ENCODE results near the gene DCST1. TPM values are rescaled to one million over a fixed set of nuclear protein-coding genes. Genes with fewer than 3 reads are reported as not detected.

DCST1 gene
- total RNA-seq, 4 donors from 2014 or later = 0.19 TPM; not detected in 3

DNA sequence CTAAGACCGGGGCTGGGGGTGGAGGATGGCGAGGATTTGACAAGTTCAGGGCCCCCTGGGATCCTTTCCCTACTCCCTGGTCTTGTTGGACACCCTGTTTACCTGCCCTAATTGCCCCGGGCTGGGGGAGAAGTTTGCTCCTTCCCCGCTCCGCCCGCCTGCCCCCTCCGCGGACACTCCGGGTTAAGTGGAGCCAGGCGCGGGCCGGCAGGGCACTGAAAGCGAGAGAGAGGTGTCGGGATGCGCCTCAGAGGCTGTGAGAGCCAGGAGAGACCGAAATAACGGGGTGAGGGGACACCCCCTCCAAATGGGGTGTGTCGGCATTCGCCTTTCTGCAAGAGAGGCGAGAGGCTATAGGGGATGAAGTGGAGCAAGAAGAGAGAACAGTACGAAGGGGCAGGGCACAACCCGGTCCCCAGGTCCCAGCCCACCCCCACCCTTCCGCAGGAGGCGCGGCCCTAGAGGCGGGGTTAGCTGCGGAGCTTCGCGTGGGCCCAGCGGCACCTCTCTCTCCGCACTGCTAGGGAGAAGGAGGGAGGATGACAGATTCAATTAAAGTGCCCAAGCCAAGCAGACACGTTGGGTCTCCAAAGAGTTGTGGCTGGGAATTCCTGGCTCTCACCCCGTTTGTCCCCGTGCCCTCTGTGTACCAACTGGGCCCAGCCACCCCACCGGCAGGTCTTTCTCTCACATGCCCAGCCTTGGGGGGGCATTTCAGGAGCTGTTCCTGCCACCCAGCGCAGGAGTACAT lies 48.9 kb downstream of the DCST1 start:
- Histone ChIP-seq H3K4me3 (peak overlapping the region; percentile 15 to 71 (median 50)), H3K27ac (peak overlapping the region; percentile 90 to 97 (median 96)), H3K36me3 (peaks cover 0 to 8% (median 0%) of the 10 kb centered on the region in 3 donors), H3K4me1 (peaks cover 72 to 88% (median 72%) of the 10 kb centered on the region in 3 donors), H3K9me3 (no peaks in the 10 kb centered on the region), H3K27me3 (peaks cover 0 to 59% (median 20%) of the 10 kb centered on the region in 4 donors)
- no peak for TF ChIP-seq POLR2A (IDR thresholded peaks at IDR 0.05)
- TF ChIP-seq, protein P1, sequence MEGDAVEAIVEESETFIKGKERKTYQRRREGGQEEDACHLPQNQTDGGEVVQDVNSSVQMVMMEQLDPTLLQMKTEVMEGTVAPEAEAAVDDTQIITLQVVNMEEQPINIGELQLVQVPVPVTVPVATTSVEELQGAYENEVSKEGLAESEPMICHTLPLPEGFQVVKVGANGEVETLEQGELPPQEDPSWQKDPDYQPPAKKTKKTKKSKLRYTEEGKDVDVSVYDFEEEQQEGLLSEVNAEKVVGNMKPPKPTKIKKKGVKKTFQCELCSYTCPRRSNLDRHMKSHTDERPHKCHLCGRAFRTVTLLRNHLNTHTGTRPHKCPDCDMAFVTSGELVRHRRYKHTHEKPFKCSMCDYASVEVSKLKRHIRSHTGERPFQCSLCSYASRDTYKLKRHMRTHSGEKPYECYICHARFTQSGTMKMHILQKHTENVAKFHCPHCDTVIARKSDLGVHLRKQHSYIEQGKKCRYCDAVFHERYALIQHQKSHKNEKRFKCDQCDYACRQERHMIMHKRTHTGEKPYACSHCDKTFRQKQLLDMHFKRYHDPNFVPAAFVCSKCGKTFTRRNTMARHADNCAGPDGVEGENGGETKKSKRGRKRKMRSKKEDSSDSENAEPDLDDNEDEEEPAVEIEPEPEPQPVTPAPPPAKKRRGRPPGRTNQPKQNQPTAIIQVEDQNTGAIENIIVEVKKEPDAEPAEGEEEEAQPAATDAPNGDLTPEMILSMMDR (IDR thresholded peaks at IDR 0.05) = no peak
- no peak for DNase-seq
- intact Hi-C loops (cut with DNase I) = no loop called here
- 2 to 3% methylated on average over 10 to 23 of the region's 36 CpGs for WGBS, 2 donors

DNA sequence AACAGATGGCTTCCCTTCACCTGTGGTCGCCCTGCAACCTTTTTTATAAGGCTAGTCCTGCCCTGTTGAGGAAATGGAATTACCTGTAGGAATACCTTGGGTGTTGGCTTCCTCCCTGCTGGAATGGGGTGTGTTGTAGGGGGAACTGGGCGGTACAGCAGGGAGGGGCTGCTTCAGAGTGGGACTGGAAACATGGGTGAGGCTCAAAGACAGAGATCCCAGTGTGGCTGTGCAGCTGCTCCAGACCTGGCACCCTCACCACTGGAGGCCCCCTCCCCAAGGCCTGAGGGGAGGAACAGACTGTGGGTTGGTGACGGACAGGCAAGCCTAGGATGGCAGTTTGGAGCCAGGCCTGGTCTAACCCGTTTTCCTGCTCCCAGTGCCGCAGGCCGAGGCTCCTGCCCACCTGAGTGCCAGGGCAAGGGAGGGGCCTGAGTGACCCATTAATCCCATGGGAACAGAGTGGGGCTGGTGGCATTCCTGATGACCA lies 49.5 kb downstream of the DCST1 start:
- Histone ChIP-seq H3K27me3 (peaks cover 0 to 59% (median 20%) of the 10 kb centered on the region in 4 donors), H3K36me3 (peaks cover 0 to 8% (median 0%) of the 10 kb centered on the region in 3 donors), H3K27ac (peak overlapping the region; percentile 90 to 97 (median 96)), H3K9me3 (no peaks in the 10 kb centered on the region), H3K4me3 (peak overlapping the region in 3 of 4 donors; percentile 35 to 71 (median 65)), H3K4me1 (peaks cover 70 to 83% (median 71%) of the 10 kb centered on the region in 3 donors)
- intact Hi-C loops (cut with DNase I) = no loop called here
- DNase-seq = no peak
- TF ChIP-seq, protein P1 (IDR thresholded peaks at IDR 0.05) = no peak
- no peak for TF ChIP-seq POLR2A (IDR thresholded peaks at IDR 0.05)
- 60% methylated on average over 1 of the region's 6 CpGs; no CpG with 5 or more reads in 1 of the 2 donors for WGBS, 2 donors

DNA sequence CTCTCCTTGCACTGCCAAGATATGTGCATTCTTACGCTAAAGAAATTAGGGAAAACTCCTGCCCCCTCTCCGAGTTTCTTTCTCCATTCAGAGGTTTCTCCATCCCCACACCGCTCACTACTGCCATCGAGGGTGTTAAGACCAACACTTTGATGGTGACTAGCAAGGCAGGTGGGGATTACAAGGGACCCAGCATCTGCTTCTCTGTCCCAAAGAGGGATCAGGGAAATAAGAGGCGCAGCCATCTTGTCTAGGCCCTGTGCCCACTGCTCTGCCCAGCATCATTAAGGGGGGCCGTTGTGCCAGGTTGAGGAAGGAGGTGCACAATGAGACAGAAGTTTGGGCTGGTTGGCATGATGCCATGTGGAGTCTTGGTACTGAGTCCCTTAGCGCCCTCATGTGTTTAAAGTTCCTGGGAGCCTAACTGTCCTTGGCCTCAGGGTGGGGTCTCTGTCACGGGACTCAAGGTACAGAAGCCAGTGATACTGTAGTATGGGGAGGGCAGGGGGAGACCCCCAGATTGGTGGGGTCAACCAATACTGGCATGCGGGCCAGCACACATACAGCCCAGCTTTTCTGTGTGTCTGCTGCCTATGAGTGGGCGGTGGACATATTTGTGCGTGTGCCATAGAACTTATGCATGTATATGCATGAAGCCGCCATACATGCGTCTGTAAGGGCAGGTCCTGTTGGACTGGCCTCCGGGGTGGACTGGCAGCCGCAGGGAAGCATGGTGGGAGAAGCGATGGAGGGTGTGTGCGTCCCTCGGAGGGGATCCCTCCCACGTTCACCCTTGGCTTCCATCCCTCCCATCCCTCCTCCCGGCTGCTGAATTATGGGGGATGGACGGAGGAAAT lies 50.5 kb downstream of the DCST1 start:
- peaks cover 0 to 54% (median 20%) of the 10 kb centered on the region in 4 donors for H3K27me3 ChIP-seq
- peaks cover 0 to 8% (median 0%) of the 10 kb centered on the region in 3 donors for H3K36me3 ChIP-seq
- no peaks in the 10 kb centered on the region for H3K9me3 ChIP-seq
- peak overlapping the region; percentile 59 to 84 (median 70) for H3K4me3 ChIP-seq
- intact Hi-C loops (cut with DNase I) = loop anchor here (2.0 kb wide), 1 partner anchor 21 kb away; the partner anchor contains the start of gene EFNA4
- peaks cover 63 to 73% (median 64%) of the 10 kb centered on the region in 3 donors for H3K4me1 ChIP-seq
- WGBS, 2 donors = 22 to 26% methylated on average over 9 to 21 of the region's 21 CpGs
- H3K27ac ChIP-seq = peak overlapping the region; percentile 90 to 97 (median 96)
- TF ChIP-seq POLR2A (IDR thresholded peaks at IDR 0.05) = no peak
- TF ChIP-seq, protein P1 (IDR thresholded peaks at IDR 0.05) = peak in 2 of 6 experiments; percentile 37 to 38
- DNase-seq = no peak

DNA sequence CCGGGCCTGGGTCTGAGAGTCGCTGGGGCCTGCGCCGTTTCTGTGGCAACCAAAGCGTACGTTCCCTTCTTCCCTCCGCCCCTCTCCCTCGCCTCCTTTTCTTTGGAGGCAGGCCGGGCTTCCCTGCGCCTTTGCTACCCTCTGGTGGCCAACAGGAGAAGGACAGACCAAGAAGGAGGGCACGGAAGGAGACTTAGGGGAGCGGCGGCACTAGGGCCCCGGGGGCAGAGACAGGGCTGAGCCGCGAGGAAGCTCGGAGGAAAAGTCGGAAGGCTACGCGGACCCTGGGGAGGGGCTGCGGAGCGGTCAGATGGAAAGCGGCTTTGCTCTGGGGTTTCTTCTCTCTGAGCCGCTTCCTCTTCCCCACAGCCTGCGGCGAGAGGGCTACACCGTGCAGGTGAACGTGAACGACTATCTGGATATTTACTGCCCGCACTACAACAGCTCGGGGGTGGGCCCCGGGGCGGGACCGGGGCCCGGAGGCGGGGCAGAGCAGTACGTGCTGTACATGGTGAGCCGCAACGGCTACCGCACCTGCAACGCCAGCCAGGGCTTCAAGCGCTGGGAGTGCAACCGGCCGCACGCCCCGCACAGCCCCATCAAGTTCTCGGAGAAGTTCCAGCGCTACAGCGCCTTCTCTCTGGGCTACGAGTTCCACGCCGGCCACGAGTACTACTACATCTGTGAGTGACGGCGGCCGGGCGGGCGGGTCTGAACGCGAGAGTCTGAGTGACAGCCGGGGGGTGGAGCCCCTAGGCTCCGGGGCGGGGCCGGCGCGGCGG lies 51.3 kb downstream of the DCST1 start:
- H3K27ac ChIP-seq = peak overlapping the region; percentile 90 to 97 (median 96)

More for the DNA sequence above, 51.3 kb downstream of the DCST1 start:
- Histone ChIP-seq H3K4me1 (peaks cover 55 to 65% (median 56%) of the 10 kb centered on the region in 3 donors), H3K9me3 (no peaks in the 10 kb centered on the region), H3K27me3 (peaks cover 0 to 46% (median 16%) of the 10 kb centered on the region in 4 donors), H3K4me3 (peak overlapping the region; percentile 59 to 84 (median 70)), H3K36me3 (peaks cover 0 to 8% (median 0%) of the 10 kb centered on the region in 3 donors)
- peak in 1 of 4 donors; percentile 40 for TF ChIP-seq POLR2A (IDR thresholded peaks at IDR 0.05)
- TF ChIP-seq, protein P1 (IDR thresholded peaks at IDR 0.05) = peak; percentile 85 to 99 (median 98)
- WGBS, 2 donors = 0% methylated on average over 2 to 19 of the region's 67 CpGs
- DNase-seq = peak; percentile 69
- intact Hi-C loops (cut with DNase I) = loop anchor here (2.0 kb wide), 1 partner anchor 22 kb away; the partner anchor contains the start of gene EFNA4

Data from esophagus squamous epithelium (tissue), 5 donors.